A549 (cell line): ENCODE data around the gene CYP26A1. TPM values are rescaled to one million over a fixed set of nuclear protein-coding genes. Genes with fewer than 3 reads are reported as not detected.
"Not testable (repeated sequence)": the region's sequence is repeated elsewhere in the genome, so short reads cannot be mapped to it uniquely, and the experiment has no call there.

Experiments used
- ATAC-seq, 2 experiments: fragments of 200-7000 bp in 1 of 2; fragments of >200 bp in 1 of 2; cut with Nextera tagmentation in 1 of 2; cut with Tn5 transposase in 1 of 2; 3 replicates each; pipeline versions ENCODE4 v1.8.0 to v1.9.1; 2018 to 2020; ENCODE audit warnings: mild to moderate bottlenecking in 1 of 2, moderate library complexity in 1 of 2
- CTCF ChIA-PET: fragments of 300-600 bp; sonication (Branson Sonifier 250); formaldehyde crosslinking; extraction: SDS; loops from one replicate; lab custom pipeline; 2021; ENCODE audit warnings: antibody characterized with exemption, inconsistent platforms; lab: Yijun Ruan, JAX
- POLR2A ChIA-PET: fragments of 350-600 bp; formaldehyde crosslinking; extraction: SDS; loops from one replicate; lab custom pipeline; 2021; ENCODE audit warnings: antibody characterized with exemption, inconsistent platforms; lab: Yijun Ruan, JAX
- DNase-seq, 2 experiments: peaks; one replicate each; pipeline versions ENCODE4 v3.0.0 to v3.0.0-alpha.2; 2011 to 2016; ENCODE audit warnings: low read depth in 1 of 2, low spot score in 1 of 2
- FAIRE-seq: peaks from 2 replicates; lab custom pipeline; 2011; peaks lifted over from hg19 to GRCh38; lab: Jason Lieb, UNC
- H3K27ac ChIP-seq, 2 experiments: fragments of >200 bp; sonication (Bioruptor Twin); formaldehyde crosslinking; 3 replicates each; pipeline ENCODE4 v1.5.1; 2016 to 2017
- H3K4me1 ChIP-seq: fragments of >200 bp; sonication (Bioruptor Twin); formaldehyde crosslinking; 3 replicates; pipeline ENCODE4 v1.6.1; 2016
- H3K4me2 ChIP-seq: fragments of >200 bp; sonication (Bioruptor Twin); formaldehyde crosslinking; 3 replicates; pipeline ENCODE4 v1.6.1; 2016
- H3K4me3 ChIP-seq: fragments of >200 bp; sonication (Bioruptor Twin); formaldehyde crosslinking; 3 replicates; pipeline ENCODE4 v1.5.1; 2016
- H3K9me3 ChIP-seq: fragments of >200 bp; sonication (Bioruptor Twin); formaldehyde crosslinking; 3 replicates; pipeline ENCODE4 v1.6.1; 2016
- BCL3 ChIP-seq: fragments of >200 bp; sonication (Bioruptor Twin); formaldehyde crosslinking; IDR thresholded peaks from 3 replicates; pipeline ENCODE4 v1.6.1; 2016
- CBX8 ChIP-seq: fragments of 200-600 bp; sonication (generic); IDR thresholded peaks from 2 replicates; pipeline ENCODE4 v1.6.1; 2016
- CEBPB ChIP-seq, 2 experiments: fragments of >200 bp in 1 of 2; sonication (Bioruptor Twin) in 1 of 2; formaldehyde crosslinking in 1 of 2; IDR thresholded peaks; 2 replicates each; pipeline ENCODE4 v1.6.1; 2012 to 2016
- CTCF ChIP-seq: fragments of >200 bp; sonication (Bioruptor Twin); formaldehyde crosslinking; IDR thresholded peaks from 3 replicates; pipeline ENCODE4 v1.5.1; 2016
- E2F6 ChIP-seq: IDR thresholded peaks from 2 replicates; pipeline ENCODE4 v1.6.1; 2012; ENCODE audit warnings: low read depth, borderline replicate concordance
- FOSL2 ChIP-seq, 2 experiments: fragments of 450-650 bp in 1 of 2; fragments of >200 bp in 1 of 2; sonication (Bioruptor Twin) in 1 of 2; formaldehyde crosslinking; IDR thresholded peaks; 2 replicates each; pipeline versions ENCODE4 v1.5.0 to v1.6.1; 2016 to 2020; ENCODE audit warnings: mild to moderate bottlenecking in 1 of 2, moderate library complexity in 1 of 2
- HDAC2 ChIP-seq: fragments of 200-600 bp; sonication (generic); IDR thresholded peaks from 2 replicates; pipeline ENCODE4 v1.6.1; 2016
- HES2 ChIP-seq: fragments of >200 bp; sonication (Bioruptor Twin); formaldehyde crosslinking; IDR thresholded peaks from 2 replicates; pipeline ENCODE4 v1.6.1; 2016
- HEYL ChIP-seq: fragments of 250-450 bp; sonication (Bioruptor Pico); IDR thresholded peaks from 2 replicates; pipeline ENCODE4 v1.8.0; 2021; ENCODE audit warnings: mild to moderate bottlenecking, moderate library complexity
- HOXA7 ChIP-seq: fragments of 250-450 bp; sonication (Bioruptor Pico); IDR thresholded peaks from 2 replicates; pipeline ENCODE4 v1.5.0; 2020; ENCODE audit warnings: mild to moderate bottlenecking, moderate library complexity
- JUNB ChIP-seq: fragments of >200 bp; sonication (Bioruptor Twin); formaldehyde crosslinking; IDR thresholded peaks from 2 replicates; pipeline ENCODE4 v1.6.1; 2016
- MAZ ChIP-seq: fragments of 150-350 bp; IDR thresholded peaks from 2 replicates; pipeline ENCODE4 v1.6.1; 2014; ENCODE audit warnings: antibody characterized with exemption, low read depth, low read length, borderline replicate concordance
- MYC ChIP-seq: IDR thresholded peaks from 2 replicates; pipeline ENCODE4 v1.6.1; 2012; ENCODE audit warnings: mild to moderate bottlenecking, inconsistent platforms, low read length, improper control_type of control experiment, borderline replicate concordance
- NFE2L2 ChIP-seq: fragments of 150-350 bp; conservative IDR thresholded peaks from 2 replicates; pipeline ENCODE4 v1.6.1; 2014; ENCODE audit warnings: low read length
- NR3C1 ChIP-seq: fragments of >200 bp; sonication (Bioruptor Twin); formaldehyde crosslinking; IDR thresholded peaks from 3 replicates; pipeline ENCODE4 v1.6.1; 2017
- PHF8 ChIP-seq: fragments of 200-600 bp; sonication (generic); IDR thresholded peaks from 2 replicates; pipeline ENCODE4 v1.6.1; 2016; ENCODE audit warnings: low read depth, mild to moderate bottlenecking, antibody characterized with exemption, moderate library complexity, borderline replicate concordance
- RARB ChIP-seq: fragments of 250-450 bp; sonication (Bioruptor Pico); IDR thresholded peaks from 2 replicates; pipeline ENCODE4 v1.8.0; 2021; ENCODE audit warnings: mild to moderate bottlenecking, moderate library complexity
- RCOR1 ChIP-seq: fragments of 150-350 bp; IDR thresholded peaks from 2 replicates; pipeline ENCODE4 v1.6.1; 2014; ENCODE audit warnings: antibody characterized with exemption, low read length, low read depth
- TP53 ChIP-seq: fragments of 250-450 bp; sonication (Bioruptor Pico); IDR thresholded peaks from 2 replicates; pipeline ENCODE4 v1.5.0; 2021; ENCODE audit warnings: mild to moderate bottlenecking, moderate library complexity
- ZFP36 ChIP-seq: fragments of 450-650 bp; IDR thresholded peaks from 2 replicates; pipeline ENCODE4 v1.6.1; 2014; ENCODE audit warnings: borderline replicate concordance; ENCODE audit not compliant: partially characterized antibody
- ZNF302 ChIP-seq: fragments of 250-450 bp; sonication (Bioruptor Pico); IDR thresholded peaks from 2 replicates; pipeline ENCODE4 v1.9.0; 2021; ENCODE audit warnings: inconsistent platforms, mild to moderate bottlenecking, moderate library complexity
- WGBS: methylation state at CpG from one replicate; pipeline ENCODE4 v1.1.6; 2017; ENCODE audit errors: missing lambda C conversion rate; 5-methylcytosine and 5-hydroxymethylcytosine counted together
- polyA plus RNA-seq, 4 experiments: library from polyadenylated mRNA; depleted of rRNA in 3 of 4; stranded (reverse); fragments of >200 nt; fragmentation: RNase III in 1 of 4; extraction: RNeasy Plus Mini Kit Qiagen cat#74134 plus additional on column Dnase treatment in 1 of 4; gene quantifications; 2 replicates in 3 of 4; 3 replicates in 1 of 4; pipeline ENCODE4 v1.2.3, GENCODE V29; 2011 to 2017

Gene CYP26A1
- polyA plus RNA-seq, 2 of the 4 experiments (the other 2 are of a cell fraction), result 1.3 to 7.2 TPM

- H3K4me2 ChIP-seq, result no peak overlapping the region
- TF ChIP-seq CBX8, result no peak
- CTCF ChIA-PET, result no interaction called here
- 0 out of 3 replicates have a peak, but pooled peaks cover 2% of the 10 kb centered on the region for H3K9me3 ChIP-seq
- H3K4me3 ChIP-seq, result no peak overlapping the region
- FAIRE-seq (no peak), ATAC-seq (no peak), DNase-seq (no peak)
- POLR2A ChIA-PET, result no interaction called here
- no peak overlapping the region for H3K27ac ChIP-seq
- 29% methylated on average over 3 of the region's 3 CpGs for WGBS
- no peaks in the 10 kb centered on the region for H3K4me1 ChIP-seq
Measured at GRCh38 chr10:93098816-93099215, 25.1 kb downstream of the CYP26A1 start.

- POLR2A ChIA-PET, result no interaction called here
- CTCF ChIA-PET, result interaction anchor here (0.9 kb wide), 1 partner anchor 97 kb away, joined by 3 read pairs; no protein-coding TSS in a partner anchor
- H3K4me3 ChIP-seq, result no peak overlapping the region
- no peak for FAIRE-seq
- no peak for TF ChIP-seq RARB (CRISPR knock-in tag)
- no peak for TF ChIP-seq RCOR1
- TF ChIP-seq HEYL (CRISPR knock-in tag), result no peak
- no peak for TF ChIP-seq NFE2L2
- TF ChIP-seq ZNF302, result no peak
- no peak for TF ChIP-seq CTCF
- TF ChIP-seq TP53 (CRISPR knock-in tag), result no peak
- H3K4me2 ChIP-seq, result no peak overlapping the region
- WGBS, result 79% methylated on average over 7 of the region's 7 CpGs
- no peaks in the 10 kb centered on the region for H3K4me1 ChIP-seq
- DNase-seq, result no peak
- ATAC-seq, result no peak
- 0 out of 3 replicates have a peak, but pooled peaks cover 4% of the 10 kb centered on the region for H3K9me3 ChIP-seq
- H3K27ac ChIP-seq, result no peak overlapping the region
Measured at GRCh38 chr10:93099670-93100069, 26.0 kb downstream of the CYP26A1 start.

- WGBS, result 84% methylated on average over 3 of the region's 3 CpGs
- H3K4me3 ChIP-seq, DNase-seq, POLR2A ChIA-PET, H3K4me1 ChIP-seq, H3K4me2 ChIP-seq, H3K27ac ChIP-seq, H3K9me3 ChIP-seq, ATAC-seq, FAIRE-seq: not testable (repeated sequence)
- CTCF ChIA-PET, result interaction anchor here (0.6 to 1.2 kb wide), 2 partner anchors 14 to 21 kb away, joined by 3 read pairs; no protein-coding TSS in a partner anchor
Measured at GRCh38 chr10:93101148-93101547, 27.5 kb downstream of the CYP26A1 start.

- ATAC-seq, result no peak
- POLR2A ChIA-PET, result no interaction called here
- H3K27ac ChIP-seq, result no peak overlapping the region
- 0 out of 3 replicates have a peak, but pooled peaks cover 5% of the 10 kb centered on the region for H3K9me3 ChIP-seq
- peaks cover 12% of the 10 kb centered on the region for H3K4me1 ChIP-seq
- DNase-seq, result no peak
- no peak overlapping the region for H3K4me3 ChIP-seq
- no peak for TF ChIP-seq HDAC2
- no peak for TF ChIP-seq TP53 (CRISPR knock-in tag)
- TF ChIP-seq PHF8, result no peak
- TF ChIP-seq ZFP36, result no peak
- no peak for TF ChIP-seq CEBPB (IDR thresholded peaks at IDR 0.05)
- no peak for TF ChIP-seq HES2
- TF ChIP-seq NR3C1, result no peak
- TF ChIP-seq MAZ, result no peak
- TF ChIP-seq E2F6, result no peak
- TF ChIP-seq MYC, result no peak
- no peak for TF ChIP-seq JUNB
- TF ChIP-seq BCL3, result no peak
- TF ChIP-seq NFE2L2, result no peak
- TF ChIP-seq FOSL2 (IDR thresholded peaks at IDR 0.05), result no peak
- TF ChIP-seq FOSL2 (CRISPR knock-in tag; IDR thresholded peaks at IDR 0.05), result no peak
- no peak for TF ChIP-seq HOXA7 (CRISPR knock-in tag)
- no peak overlapping the region for H3K4me2 ChIP-seq
- CTCF ChIA-PET, result interaction anchor here (0.7 to 1.8 kb wide), 3 partner anchors 12 to 39 kb away, joined by 3 to 7 read pairs (median 3); no protein-coding TSS in a partner anchor
- FAIRE-seq, result no peak
- 11% methylated on average over 1 of the region's 1 CpG for WGBS
Measured at GRCh38 chr10:93103953-93104352, 30.3 kb downstream of the CYP26A1 start.
